GM19099 (cell line): ENCODE data around the gene TNFRSF13B.

Experiments
- POLR2A ChIP-seq: IDR thresholded peaks from 3 replicates; pipeline ENCODE4 v1.6.1; 2011; ENCODE audit warnings: low read depth; ENCODE audit not compliant: insufficient read length; ENCODE audit errors: extremely low read depth

TNFRSF13B gene

DNA sequence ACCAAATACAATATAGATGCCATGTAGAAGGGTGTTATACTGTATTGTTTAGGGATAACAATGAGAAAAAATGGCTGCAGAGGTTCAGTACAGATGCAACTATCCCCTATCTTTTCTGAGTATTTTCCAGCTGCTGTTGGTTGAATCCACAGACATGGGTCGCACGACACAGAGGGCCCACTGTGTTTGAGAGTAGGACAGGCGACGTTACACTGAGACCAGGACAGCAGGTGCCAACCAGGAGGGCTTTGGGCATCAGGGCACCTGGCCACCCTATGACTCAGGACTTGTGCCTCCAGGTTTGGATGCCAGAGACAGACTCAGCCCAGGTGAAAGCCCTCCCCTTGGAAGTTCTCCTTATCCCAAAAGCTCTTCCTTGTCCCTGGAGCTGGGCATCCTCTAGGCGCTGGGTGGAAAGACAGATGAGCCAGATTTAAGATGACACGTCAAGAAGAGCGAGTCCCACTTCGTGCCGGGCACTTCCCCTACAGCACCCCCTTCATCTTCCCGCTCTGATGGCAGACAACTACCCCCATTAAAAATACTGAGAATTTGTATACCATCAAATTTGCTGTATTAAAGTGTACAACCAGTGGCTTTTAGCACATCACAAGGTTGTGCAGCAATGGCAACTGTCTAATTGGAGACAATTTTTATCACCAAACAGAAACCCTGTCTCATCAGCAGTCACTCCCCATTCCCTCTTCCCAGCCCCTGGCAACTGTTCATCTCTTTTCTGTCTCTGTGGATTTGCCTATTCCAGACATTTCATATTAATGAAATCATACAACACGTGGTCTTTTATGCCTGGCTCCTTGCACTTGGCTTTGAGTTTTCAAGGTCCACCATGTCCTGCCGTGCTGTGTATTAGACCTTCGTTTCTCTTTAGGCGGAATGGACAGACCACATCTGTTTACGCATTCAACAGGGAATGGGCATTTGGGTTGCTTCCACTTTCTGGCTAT lies 30.6 kb downstream of the TNFRSF13B start:
- no peak for TF ChIP-seq POLR2A

- TF ChIP-seq POLR2A = no peak
Observed at GRCh38 chr17:16940116-16940881, 31.6 kb downstream of the TNFRSF13B start.

- no peak for TF ChIP-seq POLR2A
Observed at GRCh38 chr17:16939606-16940115, 32.3 kb downstream of the TNFRSF13B start.

DNA sequence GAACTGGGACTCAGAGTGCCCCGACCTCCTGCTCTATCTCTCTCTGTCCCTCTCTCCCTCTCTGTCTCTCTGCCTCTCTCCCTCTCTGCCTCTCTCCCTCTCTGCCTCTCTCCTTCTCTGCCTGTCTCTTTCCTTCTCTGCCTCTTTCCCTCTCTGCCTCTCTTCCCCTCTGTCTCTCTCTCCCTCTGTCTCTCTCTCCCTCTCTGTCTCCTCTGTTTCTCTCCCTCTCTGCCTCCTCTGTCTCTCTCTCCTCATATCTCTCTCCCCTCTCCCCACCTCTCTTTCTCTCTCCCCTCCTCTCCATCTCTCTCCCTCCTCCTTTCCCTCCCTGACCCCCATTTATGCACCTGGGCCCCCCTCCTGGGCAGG lies 32.7 kb downstream of the TNFRSF13B start:
- TF ChIP-seq POLR2A = no peak

DNA sequence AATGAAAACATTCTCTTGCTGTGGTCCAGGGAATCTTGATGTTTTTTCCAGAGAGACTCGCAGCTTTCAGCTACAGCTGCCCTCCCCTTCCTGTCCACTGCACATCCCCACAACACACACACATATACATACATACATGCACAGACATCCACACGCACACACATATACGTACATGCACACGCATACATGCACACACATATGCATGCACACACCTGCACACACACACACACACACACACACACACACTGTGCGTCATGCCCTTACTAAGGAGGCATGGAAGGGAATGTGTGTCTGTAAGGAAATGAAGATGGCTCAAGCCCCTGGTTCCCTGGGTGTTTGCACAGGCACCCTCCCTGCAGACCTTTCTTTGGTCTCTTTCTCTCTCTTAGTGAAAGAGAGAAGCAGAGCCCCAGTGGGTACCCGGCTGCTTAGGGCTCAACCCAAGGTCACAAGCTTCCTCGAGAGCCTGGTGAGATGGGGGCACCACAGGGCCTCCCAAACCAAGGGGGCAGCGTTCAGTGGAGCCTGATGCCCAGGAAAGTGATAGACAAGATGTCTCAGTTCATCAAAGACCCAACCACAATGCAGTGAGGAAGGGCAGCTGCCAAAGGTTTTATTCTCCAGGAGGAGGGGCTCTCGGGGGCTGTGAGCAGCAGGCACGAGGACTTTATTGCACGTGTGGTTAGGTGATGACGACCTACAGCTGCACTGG lies 33.3 kb downstream of the TNFRSF13B start:
- TF ChIP-seq POLR2A = no peak

GRCh38 chr17:16938031-16938430 lies 33.9 kb downstream of the TNFRSF13B start:
- no peak for TF ChIP-seq POLR2A

DNA sequence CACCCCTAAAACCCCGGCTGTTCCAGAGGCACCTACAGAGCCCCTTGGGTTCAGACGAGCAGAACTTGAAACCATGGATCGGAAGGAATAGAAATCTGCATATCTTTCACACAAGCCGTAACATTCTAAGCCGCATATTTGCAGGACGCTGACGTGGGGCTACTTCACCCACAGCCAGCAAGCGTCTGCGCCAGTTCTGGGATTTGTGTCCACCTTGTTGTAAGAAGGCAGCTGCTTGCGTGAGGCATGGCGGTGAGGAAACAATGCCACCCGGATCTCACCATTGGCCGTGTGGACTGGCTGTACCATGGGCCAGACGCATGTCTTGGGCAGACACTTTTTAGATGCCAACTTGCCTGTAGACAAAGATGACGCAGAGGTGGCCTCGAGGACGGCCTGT lies 34.5 kb downstream of the TNFRSF13B start:
- no peak for TF ChIP-seq POLR2A

DNA sequence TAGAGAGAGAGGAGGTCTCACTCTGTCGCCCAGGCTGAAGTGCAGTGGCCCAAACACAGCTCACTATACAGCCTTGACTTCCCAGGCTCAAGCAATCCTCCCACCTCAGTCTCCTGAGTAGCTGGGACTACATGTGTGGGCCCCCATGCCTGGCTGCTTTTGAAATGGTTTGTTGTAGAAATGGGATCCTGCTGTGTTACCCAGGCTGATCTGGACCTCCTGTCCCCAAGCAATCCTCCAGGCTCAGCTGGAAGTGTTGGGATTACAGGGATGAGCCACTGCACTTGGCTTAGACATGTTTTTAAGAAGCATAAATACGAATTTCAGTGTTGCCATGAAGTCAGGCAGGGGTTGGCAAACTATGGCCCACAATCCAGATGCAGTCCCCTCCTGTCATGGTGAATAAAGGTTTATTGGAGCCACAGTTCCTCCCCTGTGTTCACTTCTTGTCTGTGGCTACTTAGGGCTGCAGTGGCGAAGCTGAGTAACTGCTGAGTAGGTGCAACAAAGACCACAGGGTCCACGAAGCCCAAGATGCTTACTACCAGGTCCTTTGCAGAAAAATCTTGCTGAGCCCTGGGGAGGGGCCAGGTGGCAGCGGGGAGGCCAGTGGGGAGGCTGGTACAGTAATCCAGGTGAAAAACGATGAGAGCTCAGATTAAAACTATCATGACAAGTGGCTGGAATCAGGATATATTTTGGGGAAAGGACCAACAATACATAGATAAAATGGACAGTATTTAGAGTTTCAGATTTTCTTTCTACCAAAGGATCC lies 35.2 kb downstream of the TNFRSF13B start:
- TF ChIP-seq POLR2A = no peak

DNA sequence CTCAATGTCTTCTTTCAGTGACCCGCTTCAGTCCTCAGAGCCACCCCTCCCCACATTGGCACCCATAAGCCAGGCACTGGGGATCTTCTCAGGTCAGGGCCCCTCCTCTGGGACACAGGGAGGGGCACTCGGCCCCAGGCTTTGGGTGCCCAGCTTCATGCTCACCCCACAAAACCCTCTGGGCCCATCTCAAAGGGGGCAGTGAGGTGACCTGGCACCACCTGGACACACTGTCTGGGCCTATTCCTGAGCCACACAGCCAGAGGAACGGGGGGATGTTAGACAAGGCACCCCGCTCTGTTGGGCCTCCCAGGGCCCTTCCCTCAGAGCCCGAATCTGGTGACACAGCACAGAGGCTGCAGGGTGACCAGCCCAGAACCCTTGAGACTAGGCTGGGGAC lies 36.1 kb downstream of the TNFRSF13B start:
- no peak for TF ChIP-seq POLR2A

- no peak for TF ChIP-seq POLR2A
Observed at GRCh38 chr17:16935241-16935663, 36.7 kb downstream of the TNFRSF13B start.

DNA sequence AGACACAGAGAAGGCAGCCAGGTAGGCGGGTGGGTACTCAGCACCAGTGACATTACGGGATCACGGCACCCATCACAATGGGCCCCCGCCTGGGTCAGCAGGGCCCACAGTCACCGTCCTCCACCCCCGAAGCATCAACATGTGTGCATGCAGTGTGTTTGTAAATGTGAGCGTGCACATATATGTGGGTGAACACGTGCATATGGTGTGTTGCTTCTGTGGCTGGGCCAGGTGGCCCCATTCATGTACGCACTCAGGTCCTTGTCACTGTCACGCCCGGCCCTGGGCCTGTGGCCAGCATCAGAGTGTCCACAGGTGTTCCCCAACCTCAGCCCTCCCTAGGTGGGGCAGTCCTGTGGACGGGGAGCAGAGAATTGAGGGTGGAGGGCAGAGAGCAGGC lies 37.1 kb downstream of the TNFRSF13B start:
- TF ChIP-seq POLR2A = no peak

DNA sequence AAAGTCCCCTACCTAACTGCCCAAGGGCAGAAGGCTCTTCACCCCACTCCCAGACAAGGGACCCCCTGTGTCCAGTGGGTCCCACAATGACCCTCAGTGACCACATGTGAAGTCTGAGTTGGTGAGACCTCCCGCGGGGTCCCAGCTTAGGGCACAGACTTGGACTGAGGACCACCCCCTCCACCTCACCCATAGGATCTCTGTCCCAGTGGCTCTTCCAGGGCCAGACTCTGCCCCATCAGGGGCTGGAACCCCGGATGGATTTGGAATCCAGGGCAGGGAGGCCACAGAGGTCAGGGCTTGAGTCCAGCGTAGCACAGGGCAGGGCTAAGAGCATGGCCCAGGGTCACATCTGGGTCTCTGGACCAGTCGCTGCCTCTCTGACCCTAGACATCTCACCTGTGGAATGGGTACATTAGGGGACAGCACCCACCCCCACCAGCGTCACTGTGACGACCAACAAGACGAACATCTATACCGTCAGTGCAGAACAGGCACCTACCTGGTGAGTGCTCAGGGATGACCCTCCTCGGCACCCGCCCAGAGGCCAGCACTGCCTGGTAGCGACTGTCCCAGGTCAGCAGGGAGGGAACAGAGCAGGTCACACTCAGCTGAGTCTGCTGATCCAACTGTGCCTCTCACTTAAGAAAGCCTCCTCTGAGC lies 37.7 kb downstream of the TNFRSF13B start:
- TF ChIP-seq POLR2A = no peak

DNA sequence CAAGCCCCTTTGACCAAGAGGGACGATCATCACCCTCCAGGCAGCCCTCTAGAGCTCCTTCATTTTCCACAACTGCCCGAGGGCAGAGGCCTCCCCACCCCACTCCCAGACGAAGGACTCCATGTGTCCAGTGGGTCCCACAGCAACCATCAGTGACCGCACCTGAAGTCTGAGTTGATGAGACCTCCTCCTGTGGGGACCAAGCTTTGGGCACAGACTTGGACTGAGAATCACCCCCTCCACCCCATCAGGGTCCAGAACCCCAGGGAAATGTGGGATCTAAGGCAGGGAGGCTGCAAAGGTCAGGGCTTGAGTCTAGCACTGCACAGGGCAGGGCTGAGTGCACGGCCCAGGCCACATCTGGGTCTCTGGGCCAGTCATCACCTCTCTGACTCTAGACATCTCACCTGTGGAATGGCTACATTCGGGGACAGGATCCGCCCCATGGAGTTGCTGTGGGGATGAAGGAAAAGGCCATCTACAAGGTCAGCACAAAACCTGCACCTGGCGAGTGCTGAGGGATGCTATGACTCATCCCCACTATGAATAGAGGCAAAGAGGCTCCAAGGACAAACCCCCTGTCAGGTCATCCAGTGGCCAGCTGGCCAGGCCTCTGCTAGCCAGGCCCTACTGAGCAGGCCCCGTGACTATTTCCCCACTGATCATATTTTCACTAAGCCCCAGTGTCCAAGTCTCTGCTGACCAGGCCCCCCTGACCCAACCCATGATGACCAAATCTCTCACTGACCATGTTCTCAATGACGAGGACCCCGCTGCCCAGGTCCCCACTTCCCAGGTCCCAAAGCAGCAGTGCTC lies 38.4 kb downstream of the TNFRSF13B start:
- TF ChIP-seq POLR2A = no peak

GRCh38 chr17:16932611-16933010 lies 39.3 kb downstream of the TNFRSF13B start:
- no peak for TF ChIP-seq POLR2A

DNA sequence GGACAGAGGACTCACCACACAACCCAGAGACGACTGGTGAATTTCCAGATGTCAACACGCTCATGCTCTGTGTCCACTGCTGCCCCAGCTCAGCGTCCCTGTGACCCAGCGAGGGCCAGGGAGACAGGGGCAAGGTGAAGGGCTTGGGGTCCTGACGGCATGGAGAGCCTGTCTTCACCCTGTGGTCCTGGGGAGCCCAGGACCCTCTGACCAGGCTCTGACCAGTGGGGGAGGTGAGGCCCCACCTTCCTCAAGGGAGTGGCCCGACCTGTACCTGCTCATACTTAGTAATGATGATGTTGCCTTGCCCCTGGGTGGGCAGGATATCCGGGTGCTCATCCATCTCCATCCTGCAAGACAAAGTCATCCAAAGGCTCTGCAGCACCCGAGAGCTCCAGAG lies 39.8 kb downstream of the TNFRSF13B start:
- TF ChIP-seq POLR2A = no peak
